HT1080 (cell line): ENCODE data around the gene SLC29A1. TPM values are rescaled to one million over a fixed set of nuclear protein-coding genes. Genes with fewer than 3 reads are reported as not detected.
A peak's percentile ranks its signal among the peaks of the same experiment; 100 is the strongest.

Experiments
- DNase-seq: peaks from one replicate; pipeline ENCODE4 v3.0.0-alpha.2; 2015; ENCODE audit warnings: low read depth
- small RNA-seq: library from RNA; depleted of rRNA; stranded (forward); fragments of <200 nt; gene quantifications from one replicate; pipeline ENCODE3, GENCODE V24; 2014
- total RNA-seq: library from RNA; depleted of rRNA; stranded (reverse); fragments of >200 nt; shearing (Covaris generic); gene quantifications from 2 replicates; pipeline ENCODE4 v1.2.3, GENCODE V29; 2014; rRNA removed

Gene SLC29A1
- total RNA-seq, 1 experiment from 2014 or later, result 78.8 TPM

GRCh38 chr6:44278774-44279697 is 55.6 kb downstream of the SLC29A1 start:
- peak; percentile 43 for DNase-seq

Small RNAs within 50 kb of the gene (small RNA-seq; reads per million reads assigned to genes)
- gene RN7SL811P, result not detected

Other genes with a start within 250 kb of the SLC29A1 start
- gene MRPL14, start 96.1 kb upstream of the SLC29A1 start, total RNA-seq, result 98.1 and 172 TPM in 2 replicates
- gene TMEM63B, start 96.0 kb upstream of the SLC29A1 start, total RNA-seq, result 14.1 and 19.1 TPM in 2 replicates
- not detected in 2 replicates for gene CAPN11, start 64.8 kb upstream of the SLC29A1 start, total RNA-seq
- not detected in 2 replicates for gene MYMX, start 6.7 kb upstream of the SLC29A1 start, total RNA-seq
- 1,711 and 1,925 TPM in 2 replicates for gene HSP90AB1, start 23.5 kb downstream of the SLC29A1 start, total RNA-seq
- gene SLC35B2, start 33.9 kb downstream of the SLC29A1 start, total RNA-seq, result 123 and 127 TPM in 2 replicates
- 11.4 and 12.5 TPM in 2 replicates for gene NFKBIE, start 42.0 kb downstream of the SLC29A1 start, total RNA-seq
- not detected in 2 replicates for gene TMEM151B, start 46.9 kb downstream of the SLC29A1 start, total RNA-seq
- gene AARS2, start 89.8 kb downstream of the SLC29A1 start, total RNA-seq, result 17.4 and 20.2 TPM in 2 replicates
- gene SPATS1, start 119.1 kb downstream of the SLC29A1 start, total RNA-seq, result not detected in 2 replicates
- gene CDC5L, start 164.1 kb downstream of the SLC29A1 start, total RNA-seq, result 22.6 and 23.5 TPM in 2 replicates